Neural progenitor cell (in vitro differentiated cells): ENCODE data around the gene BLTP3A. TPM values are rescaled to one million over a fixed set of nuclear protein-coding genes. Genes with fewer than 3 reads are reported as not detected.
"Not testable (repeated sequence)": the region's sequence is repeated elsewhere in the genome, so short reads cannot be mapped to it uniquely, and the experiment has no call there.

Source experiments
- DNase-seq: peaks from one replicate; pipeline ENCODE4 v3.0.0-alpha.2; 2016; ENCODE audit warnings: low spot score
- H2AFZ ChIP-seq: fragments of 200-600 bp; sonication (generic); replicated peaks from 2 replicates; pipeline ENCODE4 v1.6.1; 2016; ENCODE audit warnings: antibody characterized with exemption
- H3F3A ChIP-seq: fragments of 200-600 bp; sonication (generic); 2 replicates; pipeline ENCODE4 v1.6.1; 2016; ENCODE audit warnings: antibody characterized with exemption, low read depth
- H3K27ac ChIP-seq: fragments of 200-600 bp; sonication (generic); 2 replicates; pipeline ENCODE4 v1.5.1; 2016; ENCODE audit warnings: mild to moderate bottlenecking
- H3K27me3 ChIP-seq: fragments of 200-600 bp; sonication (generic); 2 replicates; pipeline ENCODE4 v1.6.1; 2016; ENCODE audit warnings: mild to moderate bottlenecking, moderate library complexity
- H3K36me3 ChIP-seq: fragments of 200-600 bp; sonication (generic); 2 replicates; pipeline ENCODE4 v1.5.1; 2016
- H3K4me1 ChIP-seq: fragments of 200-600 bp; sonication (generic); 2 replicates; pipeline ENCODE4 v1.6.1; 2016; ENCODE audit warnings: mixed run types
- H3K4me2 ChIP-seq: fragments of 200-600 bp; sonication (generic); 2 replicates; pipeline ENCODE4 v1.6.1; 2016
- H3K4me3 ChIP-seq: fragments of 200-600 bp; sonication (generic); 2 replicates; pipeline ENCODE4 v1.5.1; 2016
- H3K79me2 ChIP-seq: fragments of 200-600 bp; sonication (generic); 2 replicates; pipeline ENCODE4 v1.6.1; 2016; ENCODE audit warnings: low read depth
- H3K9ac ChIP-seq: fragments of 200-600 bp; sonication (generic); 2 replicates; pipeline ENCODE4 v1.6.1; 2016
- H3K9me3 ChIP-seq: fragments of 200-600 bp; sonication (generic); 2 replicates; pipeline ENCODE4 v1.5.1; 2016; ENCODE audit warnings: low read depth
- H4K20me1 ChIP-seq: fragments of 200-600 bp; sonication (generic); 2 replicates; pipeline ENCODE4 v1.6.1; 2016; ENCODE audit warnings: low read depth
- H3K27ac Mint-ChIP-seq: 3 replicates; pipeline ENCODE4 v1.8.0; 2021; ENCODE audit warnings: mixed read lengths
- H3K27me3 Mint-ChIP-seq: 2 replicates; pipeline ENCODE4 v1.8.0; 2022; ENCODE audit warnings: low read depth, mild to moderate bottlenecking, inconsistent platforms, moderate library complexity, mixed read lengths; ENCODE audit not compliant: insufficient read depth
- H3K36me3 Mint-ChIP-seq: 3 replicates; pipeline ENCODE4 v1.8.0; 2021; ENCODE audit warnings: mixed read lengths
- H3K4me1 Mint-ChIP-seq: 3 replicates; pipeline ENCODE4 v1.8.0; 2021; ENCODE audit warnings: mixed read lengths
- H3K4me3 Mint-ChIP-seq: 3 replicates; pipeline ENCODE4 v1.8.0; 2021; ENCODE audit warnings: mild to moderate bottlenecking, moderate library complexity, mixed read lengths
- H3K9me3 Mint-ChIP-seq: 3 replicates; pipeline ENCODE4 v1.8.0; 2020; ENCODE audit warnings: mixed read lengths
- EZH2 ChIP-seq: fragments of 200-600 bp; sonication (generic); IDR thresholded peaks from 2 replicates; pipeline ENCODE4 v1.6.1; 2017; ENCODE audit warnings: antibody characterized with exemption, mild to moderate bottlenecking, moderate library complexity
- EZH2phosphoT487 ChIP-seq: fragments of 200-600 bp; sonication (generic); IDR thresholded peaks from 2 replicates; pipeline ENCODE4 v1.6.1; 2017; ENCODE audit warnings: antibody characterized with exemption
- total RNA-seq: library from RNA; depleted of rRNA; stranded (reverse); fragments of >200 nt; gene quantifications from 2 replicates; pipeline ENCODE4 v1.2.3, GENCODE V29; 2015; ENCODE audit warnings: low replicate concordance
- TF ChIP-seq, protein P1 (sequence below): fragments of 200-600 bp; sonication (generic); IDR thresholded peaks from 2 replicates; pipeline ENCODE4 v1.5.1; 2017; ENCODE audit warnings: antibody characterized with exemption, mild to moderate bottlenecking

The BLTP3A gene
- total RNA-seq, 1 donor from 2014 or later = 13.8 TPM

DNA sequence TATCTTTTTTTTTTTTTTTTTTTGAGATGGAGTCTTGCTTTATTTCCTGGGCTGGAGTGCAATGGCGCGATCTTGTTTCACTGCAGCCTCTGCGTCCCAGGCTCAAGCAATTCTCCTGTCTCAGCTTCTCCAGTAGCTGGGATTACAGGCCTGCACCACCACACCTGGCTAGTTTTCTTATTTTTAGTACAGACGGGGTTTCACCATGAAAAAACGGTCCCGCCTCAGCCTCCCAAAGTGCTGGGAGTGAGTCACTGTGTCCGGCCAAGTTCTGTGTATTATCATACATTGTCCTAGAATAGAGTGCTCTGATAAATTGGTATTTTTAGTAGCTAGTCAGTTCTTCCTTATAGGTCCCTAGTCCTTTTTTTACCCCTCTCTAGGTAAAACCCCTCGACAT is 31.8 kb upstream of the BLTP3A start:
- no peak for DNase-seq
- peaks cover 9% of the 10 kb centered on the region for H4K20me1 ChIP-seq
- H3K36me3 ChIP-seq = peaks cover 11% of the 10 kb centered on the region
- peaks cover 42% of the 10 kb centered on the region for H3K79me2 ChIP-seq
- H3K4me3 ChIP-seq = no peak overlapping the region
- H3K9me3 ChIP-seq = no peaks in the 10 kb centered on the region
- H3K27me3 Mint-ChIP-seq = no peaks in the 10 kb centered on the region
- H3K36me3 Mint-ChIP-seq = peaks cover 12% of the 10 kb centered on the region
- no peak overlapping the region for H3K9ac ChIP-seq
- H3K27me3 ChIP-seq = no peaks in the 10 kb centered on the region
- TF ChIP-seq EZH2phosphoT487 (no peak), EZH2 (no peak)
- H3K9me3 Mint-ChIP-seq = no peaks in the 10 kb centered on the region
- H3K27ac ChIP-seq = no peak overlapping the region
- no peak overlapping the region for H3K27ac Mint-ChIP-seq
- no peak overlapping the region for H3K4me3 Mint-ChIP-seq
- H3K4me1 ChIP-seq = peaks cover 8% of the 10 kb centered on the region
- peaks cover 7% of the 10 kb centered on the region for H3F3A ChIP-seq
- H3K4me2 ChIP-seq = no peak overlapping the region
- H2AFZ ChIP-seq = no peak overlapping the region
- H3K4me1 Mint-ChIP-seq = no peaks in the 10 kb centered on the region

DNA sequence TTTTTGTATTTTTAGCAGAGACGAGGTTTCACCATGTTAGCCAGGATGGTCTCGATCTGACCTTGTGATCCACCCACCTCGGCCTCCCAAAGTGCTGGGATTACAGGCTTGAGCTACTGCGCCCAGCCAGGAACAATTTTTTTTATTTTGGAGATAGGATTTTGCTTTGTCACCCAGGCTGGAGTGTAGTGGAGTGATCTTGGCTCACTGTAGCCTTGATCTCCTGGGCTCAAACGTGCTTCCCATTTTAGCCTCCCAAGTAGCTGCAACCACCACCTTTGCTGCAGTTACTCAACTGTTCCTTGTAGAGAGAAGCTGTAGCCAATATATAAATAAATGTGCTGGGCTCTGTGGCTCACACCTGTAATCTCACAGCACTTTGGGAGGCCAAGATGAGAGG is 30.2 kb upstream of the BLTP3A start:
- not testable (repeated sequence) for DNase-seq, H3K4me1 ChIP-seq, H3K9me3 Mint-ChIP-seq, H3K27me3 ChIP-seq, H3K27ac ChIP-seq, H3K9ac ChIP-seq, H2AFZ ChIP-seq, H3K9me3 ChIP-seq, H4K20me1 ChIP-seq, H3K4me3 Mint-ChIP-seq, H3K4me1 Mint-ChIP-seq, H3K27ac Mint-ChIP-seq, H3K4me2 ChIP-seq, H3F3A ChIP-seq, H3K27me3 Mint-ChIP-seq, H3K4me3 ChIP-seq
- Histone ChIP-seq H3K36me3 (peaks cover 11% of the 10 kb centered on the region), H3K79me2 (peaks cover 42% of the 10 kb centered on the region)
- peaks cover 14% of the 10 kb centered on the region for H3K36me3 Mint-ChIP-seq

DNA sequence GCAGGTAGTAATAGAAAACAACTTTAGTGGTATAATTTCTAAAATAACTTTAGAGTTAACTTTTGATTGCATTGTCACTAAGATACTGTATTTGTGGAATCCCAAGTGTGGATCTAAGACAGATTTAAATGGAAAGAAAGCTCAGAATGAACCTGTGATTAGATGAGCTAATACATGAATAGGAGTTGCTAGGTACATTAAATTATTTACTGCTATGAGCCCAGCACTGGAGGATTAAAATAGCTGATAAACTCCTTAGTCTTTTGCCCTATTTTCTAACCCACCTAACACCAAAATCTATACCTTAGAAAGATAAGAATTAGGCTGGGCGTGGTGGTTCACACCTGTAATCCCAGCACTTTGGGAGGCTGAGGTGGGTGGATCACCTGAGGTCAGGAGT is 23.7 kb upstream of the BLTP3A start:
- no peak overlapping the region for H3K9ac ChIP-seq
- Mint-ChIP-seq H3K4me3 (no peak overlapping the region), H3K27ac (no peak overlapping the region), H3K9me3 (no peaks in the 10 kb centered on the region), H3K36me3 (peaks cover 23% of the 10 kb centered on the region), H3K4me1 (no peaks in the 10 kb centered on the region), H3K27me3 (no peaks in the 10 kb centered on the region)
- no peaks in the 10 kb centered on the region for H3K27me3 ChIP-seq
- H3F3A ChIP-seq = no peaks in the 10 kb centered on the region
- H3K4me2 ChIP-seq = no peak overlapping the region
- H3K36me3 ChIP-seq = peaks cover 10% of the 10 kb centered on the region
- no peak overlapping the region for H3K27ac ChIP-seq
- no peaks in the 10 kb centered on the region for H3K79me2 ChIP-seq
- H2AFZ ChIP-seq = no peak overlapping the region
- peaks cover 2% of the 10 kb centered on the region for H4K20me1 ChIP-seq
- H3K4me3 ChIP-seq = no peak overlapping the region
- H3K9me3 ChIP-seq = no peaks in the 10 kb centered on the region
- no peaks in the 10 kb centered on the region for H3K4me1 ChIP-seq
- no peak for DNase-seq
- TF ChIP-seq EZH2phosphoT487 (no peak), EZH2 (no peak)
- TF ChIP-seq, protein P1, sequence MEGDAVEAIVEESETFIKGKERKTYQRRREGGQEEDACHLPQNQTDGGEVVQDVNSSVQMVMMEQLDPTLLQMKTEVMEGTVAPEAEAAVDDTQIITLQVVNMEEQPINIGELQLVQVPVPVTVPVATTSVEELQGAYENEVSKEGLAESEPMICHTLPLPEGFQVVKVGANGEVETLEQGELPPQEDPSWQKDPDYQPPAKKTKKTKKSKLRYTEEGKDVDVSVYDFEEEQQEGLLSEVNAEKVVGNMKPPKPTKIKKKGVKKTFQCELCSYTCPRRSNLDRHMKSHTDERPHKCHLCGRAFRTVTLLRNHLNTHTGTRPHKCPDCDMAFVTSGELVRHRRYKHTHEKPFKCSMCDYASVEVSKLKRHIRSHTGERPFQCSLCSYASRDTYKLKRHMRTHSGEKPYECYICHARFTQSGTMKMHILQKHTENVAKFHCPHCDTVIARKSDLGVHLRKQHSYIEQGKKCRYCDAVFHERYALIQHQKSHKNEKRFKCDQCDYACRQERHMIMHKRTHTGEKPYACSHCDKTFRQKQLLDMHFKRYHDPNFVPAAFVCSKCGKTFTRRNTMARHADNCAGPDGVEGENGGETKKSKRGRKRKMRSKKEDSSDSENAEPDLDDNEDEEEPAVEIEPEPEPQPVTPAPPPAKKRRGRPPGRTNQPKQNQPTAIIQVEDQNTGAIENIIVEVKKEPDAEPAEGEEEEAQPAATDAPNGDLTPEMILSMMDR = no peak

DNA sequence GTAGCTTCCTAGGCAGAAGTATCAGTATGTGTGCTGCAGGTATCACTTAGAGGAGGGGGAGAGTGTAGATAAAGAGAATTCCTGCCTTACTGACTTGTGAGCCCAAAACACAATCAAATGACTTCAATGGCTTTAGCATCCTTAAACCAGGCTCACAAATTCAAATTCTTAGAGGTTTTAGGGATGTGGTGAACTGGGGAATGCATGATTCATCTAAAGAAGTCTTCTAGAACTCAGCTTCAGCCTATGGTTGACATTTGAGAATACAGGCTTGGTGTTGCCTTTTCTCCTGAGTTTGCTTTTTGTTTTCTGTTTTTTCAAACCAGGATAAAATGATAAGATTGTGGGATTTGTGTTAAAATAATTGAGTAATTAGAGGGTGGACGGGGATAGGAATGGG is 20.2 kb upstream of the BLTP3A start:
- no peak overlapping the region for H2AFZ ChIP-seq
- Mint-ChIP-seq H3K4me1 (no peaks in the 10 kb centered on the region), H3K27me3 (no peaks in the 10 kb centered on the region), H3K4me3 (no peak overlapping the region), H3K36me3 (peaks cover 25% of the 10 kb centered on the region), H3K9me3 (no peaks in the 10 kb centered on the region), H3K27ac (no peak overlapping the region)
- TF ChIP-seq, protein P1 = no peak
- no peak for TF ChIP-seq EZH2phosphoT487
- TF ChIP-seq EZH2 = no peak
- no peaks in the 10 kb centered on the region for H3K9me3 ChIP-seq
- H4K20me1 ChIP-seq = peaks cover 5% of the 10 kb centered on the region
- peaks cover 9% of the 10 kb centered on the region for H3K36me3 ChIP-seq
- H3F3A ChIP-seq = no peaks in the 10 kb centered on the region
- no peak for DNase-seq
- H3K27me3 ChIP-seq = no peaks in the 10 kb centered on the region
- no peak overlapping the region for H3K4me2 ChIP-seq
- H3K4me1 ChIP-seq = no peaks in the 10 kb centered on the region
- no peak overlapping the region for H3K4me3 ChIP-seq
- no peaks in the 10 kb centered on the region for H3K79me2 ChIP-seq
- no peak overlapping the region for H3K9ac ChIP-seq
- H3K27ac ChIP-seq = no peak overlapping the region
